GM11168 (cell line): Measurements from ENCODE around the gene SGMS2.

Experiments used
- in situ Hi-C: fragments of 300-500 bp; cut with MboI; formaldehyde crosslinking; loops from one replicate; pipeline ENCODE4 v1.12.0; 2022; ENCODE audit warnings: low sequenced_read_pairs; ENCODE audit not compliant: unreplicated experiment

SGMS2 gene

DNA sequence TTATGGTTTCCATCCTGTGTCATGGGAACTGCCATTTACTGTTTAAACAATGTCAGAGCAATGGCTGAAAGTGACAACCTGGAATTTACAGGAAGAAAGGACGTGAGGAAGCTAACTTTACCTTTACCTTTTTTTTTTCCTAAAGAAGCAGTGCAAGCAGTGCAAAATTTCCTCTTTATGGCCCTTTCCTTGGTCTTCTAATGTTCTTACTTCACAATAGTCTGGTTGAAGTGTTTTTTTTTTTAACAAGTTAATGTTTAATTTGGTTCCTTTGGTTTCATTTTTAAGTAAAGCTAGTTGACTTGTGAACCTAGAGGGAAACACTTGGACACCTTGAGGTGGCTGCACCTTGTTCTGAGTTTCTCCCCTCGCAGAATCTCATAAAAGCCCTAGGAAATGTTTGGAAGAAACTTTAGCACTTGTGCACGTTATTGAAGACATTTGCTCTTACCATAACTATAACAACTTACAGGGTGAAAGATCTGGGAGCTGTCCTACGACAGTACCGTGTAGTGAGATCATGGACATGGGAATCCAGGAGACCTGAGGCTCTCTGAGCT, 1.8 kb downstream of the SGMS2 start:
- in situ Hi-C loops, result no loop called here

DNA sequence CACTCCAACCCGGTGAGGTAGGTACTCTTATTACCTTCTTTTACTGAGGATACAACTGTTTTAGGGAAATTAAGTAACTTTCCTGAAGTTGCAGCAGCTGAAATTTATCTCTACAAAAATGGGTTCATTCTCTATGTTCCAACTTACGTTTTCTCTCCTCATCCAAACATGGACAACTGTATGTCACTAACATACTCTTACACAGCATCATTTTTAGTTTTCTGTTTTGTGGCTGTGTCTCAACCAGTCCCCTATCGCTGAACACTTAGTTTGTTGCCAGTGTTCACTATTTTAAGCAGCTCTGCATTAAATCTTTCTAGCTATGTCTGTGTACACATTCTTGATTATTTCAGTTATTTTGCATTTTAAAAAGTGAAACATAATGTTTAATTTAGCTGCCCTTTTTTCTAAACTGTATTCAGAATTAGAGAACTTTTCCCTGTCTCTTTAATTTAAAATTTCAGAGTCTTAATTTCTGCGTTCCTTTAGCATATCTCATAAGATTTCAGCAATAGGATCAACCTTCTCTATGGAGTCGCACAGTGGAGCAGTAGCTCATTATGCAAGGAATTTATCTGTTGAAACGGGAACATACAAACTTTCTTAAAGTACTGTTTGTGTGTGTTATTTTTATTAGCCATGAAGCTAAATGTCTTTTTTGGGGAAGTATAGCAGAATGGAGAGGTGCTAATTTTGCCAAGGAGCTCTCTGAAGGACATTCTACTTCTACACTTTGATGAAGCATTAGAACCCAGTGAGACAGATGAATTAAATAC, 3.8 kb downstream of the SGMS2 start:
- in situ Hi-C loops, result no loop called here

DNA sequence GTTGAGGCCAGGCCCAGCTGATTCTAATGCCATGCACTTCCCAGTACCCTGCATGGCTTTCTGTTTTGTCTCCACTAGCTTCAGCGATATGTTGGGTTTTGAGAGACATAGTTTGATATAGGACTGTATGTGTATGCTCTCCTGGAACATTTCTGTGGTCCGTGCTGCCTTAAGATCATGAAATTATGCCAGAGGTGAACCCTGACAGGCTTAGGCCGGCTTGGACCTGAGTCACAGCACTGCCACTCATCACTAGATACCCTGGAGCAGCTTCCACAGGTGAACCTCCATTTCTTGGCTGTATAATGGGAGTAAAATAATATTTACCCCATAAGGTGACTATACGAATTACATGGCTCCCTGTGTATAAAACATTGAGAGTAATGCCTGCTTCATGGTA, 6.4 kb downstream of the SGMS2 start:
- in situ Hi-C loops, result no loop called here

DNA sequence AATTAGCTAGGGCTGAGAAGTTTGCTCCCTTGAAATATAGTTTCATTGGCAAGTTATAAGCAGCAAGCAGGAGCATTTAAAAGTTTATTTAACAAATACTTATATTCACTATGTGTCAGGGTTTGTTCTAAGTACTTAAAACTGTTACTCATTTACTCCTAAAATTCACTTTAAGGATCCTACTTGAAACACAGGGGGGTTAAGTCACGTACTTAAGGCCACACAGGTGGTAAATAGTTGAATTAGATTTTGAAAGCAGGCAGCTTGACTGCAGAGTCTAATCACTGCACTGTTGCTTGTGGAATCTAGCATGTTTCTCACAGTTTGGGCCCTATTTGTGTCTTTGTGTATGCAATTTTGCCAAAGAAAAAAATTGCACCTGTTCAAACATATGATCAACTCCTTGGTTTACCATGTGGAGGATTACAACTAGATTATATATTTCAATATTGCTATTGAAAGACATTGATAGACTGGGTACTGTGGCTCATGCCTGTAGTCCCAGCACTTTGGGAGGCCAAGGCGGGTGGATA, 7.6 kb downstream of the SGMS2 start:
- in situ Hi-C loops, result no loop called here

DNA sequence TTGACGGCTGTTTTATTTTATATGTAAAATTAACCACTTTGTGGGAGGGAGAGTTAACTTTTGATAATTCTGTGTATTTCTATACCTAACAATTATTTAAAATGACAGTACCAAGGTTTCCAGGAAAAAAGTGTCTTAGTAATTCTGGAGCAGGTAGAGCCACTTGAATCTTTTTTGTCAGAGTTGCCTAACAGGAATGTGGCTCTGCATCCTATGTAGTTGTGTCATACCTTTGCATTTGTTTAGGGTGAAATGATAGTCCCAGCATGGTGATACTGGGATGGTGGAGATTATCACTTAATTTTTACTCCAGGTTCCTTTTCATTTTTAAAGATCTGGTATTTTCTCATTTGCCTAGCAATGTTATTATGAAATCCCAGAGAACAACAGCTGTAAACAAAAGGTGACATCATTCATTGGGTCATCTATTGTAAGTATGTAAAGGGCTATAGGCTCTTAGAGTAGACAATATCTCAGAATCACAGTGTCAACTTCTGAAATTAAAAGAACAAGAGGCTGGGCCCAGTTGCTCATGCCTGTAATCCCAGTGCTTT, 9.6 kb downstream of the SGMS2 start:
- in situ Hi-C loops, result no loop called here

DNA sequence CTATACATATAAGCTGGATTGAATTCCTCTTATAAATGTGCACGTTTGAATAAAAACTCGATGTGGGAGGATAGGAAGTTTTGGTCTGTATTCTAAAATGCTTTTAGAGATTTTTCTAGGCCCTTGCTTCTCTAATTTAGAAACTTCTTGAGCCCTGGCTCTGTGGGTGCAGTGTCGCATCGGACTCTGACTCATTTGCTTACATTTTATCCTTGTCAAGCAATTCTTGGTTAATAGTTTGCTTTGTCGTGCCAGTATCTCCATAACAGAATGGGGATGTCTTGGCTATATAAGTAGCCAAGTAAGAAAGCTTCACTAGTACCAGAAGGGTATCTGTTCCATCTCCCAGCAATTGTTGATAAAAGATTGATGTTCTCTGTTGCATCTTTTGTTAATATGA, 10.7 kb downstream of the SGMS2 start:
- in situ Hi-C loops, result no loop called here

DNA sequence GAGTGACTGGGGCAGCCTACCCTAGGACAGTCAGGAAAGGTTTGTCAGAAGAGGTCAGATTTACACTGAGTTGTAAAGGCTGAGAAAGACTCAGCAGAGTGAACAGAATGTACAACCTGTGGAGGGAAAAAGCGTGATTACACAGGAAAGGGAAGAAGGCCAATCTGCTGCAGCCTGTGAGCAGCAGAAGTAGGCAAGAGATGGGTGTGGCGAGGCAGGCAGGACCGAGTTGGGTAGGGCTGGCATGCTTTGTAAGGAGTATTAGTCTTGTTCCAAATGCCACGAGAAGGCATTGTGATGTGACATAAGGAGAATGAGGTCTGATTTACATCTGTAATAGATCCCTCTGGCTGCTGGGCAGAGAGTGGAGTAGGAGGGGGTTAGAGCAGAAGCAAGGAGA, 12.6 kb downstream of the SGMS2 start:
- in situ Hi-C loops, result no loop called here

DNA sequence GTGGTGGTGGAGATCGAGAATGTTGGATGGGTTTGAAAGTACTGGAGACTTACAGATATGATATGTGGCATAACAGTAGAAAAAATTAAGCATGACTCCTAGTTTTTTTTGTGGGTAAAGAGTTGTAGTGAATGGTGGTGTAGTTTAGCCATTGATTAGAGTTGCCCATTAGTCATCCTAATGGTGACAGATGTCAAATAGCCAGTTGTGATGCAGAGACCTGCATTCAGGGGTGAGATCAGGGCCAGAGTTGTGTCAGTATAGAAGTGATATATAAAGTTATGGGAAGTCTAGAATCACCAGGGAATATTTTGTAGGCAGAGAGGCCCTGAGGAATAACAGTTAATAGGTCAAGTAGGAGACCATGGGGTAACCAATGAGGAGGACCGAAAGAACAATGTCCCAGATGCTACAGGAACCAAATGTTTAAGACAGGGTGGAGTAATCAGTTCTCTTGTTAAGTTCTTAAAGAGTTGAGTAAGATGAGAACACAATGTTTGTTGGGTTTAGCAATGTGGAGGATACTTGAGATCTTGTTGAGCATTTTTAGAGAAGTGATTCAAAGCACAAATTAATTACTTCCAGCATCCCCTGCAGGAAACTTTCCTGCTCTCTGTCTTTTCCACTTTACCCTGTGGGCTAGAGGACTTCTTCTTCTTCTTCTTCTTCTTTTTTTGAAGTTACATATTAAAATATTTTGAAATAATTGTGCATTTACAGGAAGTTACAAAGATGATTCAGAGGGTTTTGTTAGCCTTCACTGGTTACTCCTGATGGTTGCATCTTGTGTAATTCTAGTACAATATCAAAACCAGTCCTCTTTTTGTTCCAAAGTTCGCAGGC, 13.3 kb downstream of the SGMS2 start:
- in situ Hi-C loops, result no loop called here

DNA sequence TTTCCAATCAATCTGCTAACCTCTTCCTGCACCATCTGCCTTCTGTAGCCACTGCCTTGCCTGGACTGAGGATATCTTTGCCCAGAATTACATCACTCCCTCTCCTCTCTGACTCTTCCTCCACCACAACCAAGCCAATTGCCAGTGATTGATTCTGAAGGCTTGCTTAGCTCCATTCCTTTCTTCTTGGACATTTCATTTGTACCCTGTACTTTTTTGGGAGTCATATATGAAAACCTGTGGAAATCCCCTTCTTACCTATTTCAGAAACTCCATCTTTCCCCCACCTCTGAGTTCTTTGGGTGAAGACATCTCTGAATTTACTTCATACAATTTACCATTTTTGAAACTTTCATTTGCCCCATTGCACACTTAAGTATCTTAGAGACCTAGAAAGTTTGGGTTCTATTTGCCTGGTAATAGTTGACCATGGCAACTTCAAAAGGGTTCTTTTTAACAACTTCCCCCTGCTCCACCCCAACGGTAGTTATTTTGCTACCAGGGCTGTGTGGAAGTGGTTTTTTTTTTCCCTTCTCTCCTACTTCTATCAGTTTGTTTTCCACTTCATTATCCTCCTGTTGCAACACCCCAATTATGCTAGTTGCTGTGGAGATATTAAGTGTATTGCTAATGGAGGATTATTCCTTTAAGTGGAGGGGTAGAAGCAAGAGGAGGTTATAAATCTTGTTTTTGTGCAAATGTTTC, 14.3 kb downstream of the SGMS2 start:
- in situ Hi-C loops, result no loop called here

DNA sequence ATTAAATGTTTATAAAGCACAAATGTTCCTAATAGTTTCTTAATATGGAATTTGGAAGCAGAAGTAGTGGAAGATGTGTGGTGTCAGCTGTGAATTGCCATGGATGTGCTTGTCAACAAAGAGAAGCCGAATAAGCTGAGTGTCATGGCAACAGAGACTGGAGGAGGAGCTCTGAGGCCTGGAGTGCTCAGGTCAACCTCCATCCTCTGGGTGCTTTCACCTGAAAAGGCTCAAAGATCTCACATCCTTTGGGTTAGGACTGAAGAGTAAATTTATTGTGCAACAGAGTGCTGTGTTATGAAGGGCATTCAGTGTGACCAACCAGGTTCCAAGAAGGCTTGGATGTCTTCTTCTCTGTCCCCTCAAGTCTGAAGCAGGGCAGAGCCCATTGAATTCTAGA, 18.7 kb downstream of the SGMS2 start:
- in situ Hi-C loops, result no loop called here

DNA sequence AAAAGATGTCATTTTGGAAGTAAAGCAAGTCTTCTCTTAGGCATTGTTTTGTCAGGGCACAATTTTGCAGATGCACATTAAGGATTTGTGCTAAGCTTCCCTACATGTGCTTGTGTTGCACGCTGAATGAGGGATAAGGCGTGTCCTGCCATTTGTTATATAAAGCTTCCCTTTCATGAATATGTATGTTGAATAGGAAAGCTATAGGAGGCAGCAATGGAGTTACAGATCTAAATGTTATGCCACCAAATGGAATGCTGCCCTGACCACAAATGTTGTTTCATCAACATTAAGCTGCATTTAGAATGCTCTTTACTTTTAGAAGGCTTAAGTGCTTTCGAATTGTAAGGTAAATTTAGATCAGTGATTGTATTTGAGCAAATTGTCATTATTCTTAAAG, 20.9 kb downstream of the SGMS2 start:
- in situ Hi-C loops, result no loop called here

DNA sequence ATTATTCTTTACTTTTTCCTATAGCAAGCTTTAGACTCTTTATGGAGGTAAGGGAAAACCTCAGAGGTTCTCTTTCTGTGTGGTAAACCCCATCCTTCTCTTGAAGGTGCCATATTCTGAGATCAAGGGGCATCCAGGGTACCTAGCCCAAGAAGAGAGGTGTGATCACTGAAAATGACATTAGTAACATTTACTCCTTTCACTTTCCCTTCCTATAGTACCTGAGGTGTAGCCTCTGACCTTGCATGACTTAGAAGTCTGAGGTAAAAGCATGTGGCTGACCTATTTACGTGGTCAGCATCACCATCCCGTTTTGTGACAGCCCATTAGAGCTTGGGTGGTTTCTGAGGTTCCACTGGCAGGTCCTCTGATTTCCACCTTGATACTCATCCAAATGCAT, 25.7 kb downstream of the SGMS2 start:
- in situ Hi-C loops, result no loop called here

DNA sequence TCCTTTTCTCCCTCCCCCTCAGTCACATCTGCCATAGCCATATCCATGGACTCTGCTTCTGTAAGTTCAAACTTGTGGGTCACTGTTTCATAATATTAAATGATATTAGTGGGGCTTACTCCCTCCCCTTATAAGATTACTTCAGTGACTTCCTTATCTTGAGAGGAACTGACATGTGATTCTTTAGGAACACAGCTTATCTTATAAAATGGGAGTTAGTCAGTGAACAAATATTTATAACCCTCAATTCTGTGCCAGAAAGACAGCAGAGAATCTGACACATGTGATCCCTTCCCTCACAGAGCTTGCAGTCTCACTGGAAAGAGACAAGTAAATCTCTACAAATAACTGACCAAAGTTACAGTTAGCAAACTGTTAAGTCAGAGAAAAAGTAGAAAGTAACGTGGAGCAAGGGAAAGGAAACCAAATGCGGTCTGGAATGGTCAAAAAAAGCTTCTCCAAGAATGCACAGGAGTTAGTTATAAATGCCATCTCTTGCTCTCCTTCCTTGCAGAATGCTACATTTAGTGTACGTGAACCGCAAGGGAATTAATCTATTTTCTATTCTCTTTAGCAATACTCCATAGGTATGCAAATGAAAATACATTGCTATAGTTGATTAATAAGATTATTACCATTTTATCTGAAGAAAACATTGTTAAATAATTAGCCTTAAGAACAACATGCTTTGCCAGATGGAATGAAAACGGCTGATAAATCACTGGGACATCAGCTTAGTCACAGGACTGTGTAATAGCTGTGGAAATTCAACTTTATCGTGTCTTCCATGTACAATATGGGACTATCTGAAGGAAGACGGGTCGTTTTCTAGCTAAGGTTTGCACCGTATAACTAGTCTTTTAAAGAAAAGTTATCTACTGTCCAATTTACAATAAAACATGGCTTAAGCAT, 29.0 kb downstream of the SGMS2 start:
- in situ Hi-C loops, result no loop called here

DNA sequence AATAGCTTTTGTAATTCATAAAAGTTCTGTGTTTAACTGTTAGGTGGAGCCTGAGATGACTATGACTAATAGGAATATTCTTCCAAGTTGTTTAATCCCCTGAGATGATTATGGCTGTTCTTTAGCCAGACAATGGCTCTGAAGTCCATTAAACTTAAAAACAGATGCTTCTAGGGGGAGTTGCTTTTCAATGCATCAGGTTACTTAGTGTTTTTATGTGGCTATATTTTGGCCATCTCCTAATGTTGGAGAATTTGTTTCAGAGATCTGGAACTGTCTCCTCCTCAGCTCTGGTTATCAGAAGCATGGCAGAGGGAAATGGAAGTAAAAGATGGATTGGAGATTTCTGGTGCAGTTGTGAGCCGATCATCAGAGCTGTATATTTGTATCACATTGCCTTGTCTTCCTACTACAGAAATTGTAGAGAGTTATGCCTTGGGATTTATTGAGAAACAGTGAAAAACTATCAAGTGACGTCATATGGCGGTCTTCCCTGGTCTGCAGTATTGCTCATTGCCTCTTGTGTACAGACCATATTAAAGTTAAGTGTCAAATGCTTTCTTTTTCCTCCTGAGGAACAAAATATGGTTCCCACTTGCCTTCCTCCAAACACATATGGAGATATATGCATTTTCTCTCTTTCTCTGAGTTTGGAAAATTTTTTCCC, 29.8 kb downstream of the SGMS2 start:
- in situ Hi-C loops, result no loop called here

DNA sequence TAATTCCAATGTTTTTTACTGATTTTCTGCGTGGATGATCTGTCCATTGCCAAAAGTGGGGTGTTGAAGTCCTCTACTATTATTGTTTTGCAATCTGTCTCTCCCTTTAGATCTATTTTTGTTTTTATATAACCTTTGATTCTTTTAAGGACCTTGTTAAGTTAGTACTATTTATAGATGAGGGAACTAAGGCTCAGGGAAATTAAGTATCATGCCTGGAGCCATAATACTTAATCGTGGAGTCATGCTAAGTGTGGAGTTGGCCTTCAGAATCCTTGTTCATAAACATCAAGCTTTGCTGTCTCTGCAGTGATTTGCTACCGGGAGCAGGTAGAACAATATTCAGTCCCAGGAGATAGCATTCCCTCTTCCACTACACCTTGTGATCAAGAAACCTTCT, 31.0 kb downstream of the SGMS2 start:
- in situ Hi-C loops, result no loop called here

DNA sequence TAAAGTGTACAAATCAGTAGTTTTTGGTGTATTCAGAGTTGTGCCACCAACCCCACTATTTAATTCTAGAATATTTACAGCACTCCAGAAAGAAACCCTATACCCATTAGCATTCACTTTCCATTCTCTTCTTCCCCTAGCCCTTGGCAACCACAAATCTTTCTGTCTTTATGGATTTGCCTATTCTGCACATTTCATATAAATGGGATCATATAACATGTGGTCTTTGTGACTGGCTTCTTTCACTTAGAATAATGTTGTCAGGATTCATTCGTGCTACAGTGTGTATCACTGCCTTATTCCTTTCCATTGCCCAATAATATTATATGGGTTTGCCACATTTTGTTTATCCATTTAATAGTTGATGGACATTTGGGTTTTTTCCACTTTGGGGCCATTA, 32.2 kb downstream of the SGMS2 start:
- in situ Hi-C loops, result no loop called here

DNA sequence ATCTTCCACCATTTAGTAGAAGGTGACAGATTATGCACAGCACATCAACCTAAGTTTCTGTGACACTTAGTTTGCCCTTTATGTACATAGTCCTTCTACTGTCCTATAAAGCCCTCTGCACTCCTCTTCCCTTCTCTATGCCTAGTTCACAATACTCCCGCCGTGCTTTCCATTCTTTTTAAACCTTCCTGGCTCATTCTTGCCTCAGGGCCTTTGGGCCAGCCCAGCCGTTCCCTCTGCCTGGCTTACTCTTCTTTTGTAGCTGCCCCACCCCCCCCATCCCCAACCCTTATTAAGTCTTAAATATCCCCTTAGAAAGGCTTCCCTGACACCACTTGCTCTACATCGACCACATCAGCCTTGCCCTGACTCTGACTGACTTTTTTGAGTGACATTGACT, 33.0 kb downstream of the SGMS2 start:
- in situ Hi-C loops, result no loop called here

DNA sequence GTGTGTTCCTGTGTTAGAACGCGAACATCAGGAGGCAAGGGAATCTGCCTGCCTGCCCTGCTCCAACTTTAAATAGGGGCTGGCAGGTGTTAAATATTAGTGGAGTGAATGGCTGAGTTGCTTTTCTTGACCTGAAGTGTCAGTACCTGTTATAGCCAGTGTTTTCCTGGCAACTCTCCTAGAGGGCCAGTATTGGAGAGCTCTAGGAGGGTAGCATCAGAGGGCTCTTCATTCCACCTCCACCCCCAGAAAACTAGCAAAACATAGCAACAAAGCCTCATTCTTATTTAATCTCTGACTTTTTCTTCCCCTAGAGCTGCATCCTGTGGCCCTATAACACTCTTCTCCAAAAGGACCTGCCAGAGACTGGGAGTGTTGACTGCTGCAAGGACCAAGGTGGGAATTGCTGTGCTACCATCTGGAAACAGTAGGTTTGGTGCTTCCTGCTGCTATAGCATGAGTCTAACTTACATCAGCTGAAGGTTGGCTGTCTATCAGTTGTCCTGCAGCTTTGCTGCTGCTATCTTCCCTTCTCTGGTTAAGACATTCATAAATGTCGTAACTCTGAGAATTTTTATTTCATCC, 33.5 kb downstream of the SGMS2 start:
- in situ Hi-C loops, result no loop called here
